CD4-positive, alpha-beta memory T cell (primary cell): ENCODE data around the gene CCDC107. TPM values are rescaled to one million over a fixed set of nuclear protein-coding genes. Genes with fewer than 3 reads are reported as not detected.

Experiments
- CTCF ChIA-PET: fragments of 350-600 bp; sonication (Branson Sonifier 250); formaldehyde crosslinking; loops from one replicate; lab custom pipeline; 2021; ENCODE audit warnings: inconsistent platforms; ENCODE audit not compliant: partially characterized antibody; lab: Charles Lee
- POLR2A ChIA-PET: fragments of 350-600 bp; sonication (Branson Sonifier 250); formaldehyde crosslinking; loops from one replicate; lab custom pipeline; 2021; ENCODE audit not compliant: partially characterized antibody; lab: Charles Lee
- DNase-seq, 5 donors: peaks; one replicate each; pipeline versions ENCODE4 v3.0.0 to v3.0.0-alpha.2; 2020 to 2022; ENCODE audit warnings: mixed read lengths in 1 of 5
- H3K27ac ChIP-seq: one replicate; pipeline ENCODE4 v1.7.0; 2013; ENCODE audit warnings: low read depth, low read length
- H3K27me3 ChIP-seq: 2 replicates; pipeline ENCODE4 v1.7.0; 2013; ENCODE audit warnings: mild to moderate bottlenecking, low read length, moderate library complexity; ENCODE audit not compliant: insufficient read depth
- H3K36me3 ChIP-seq: 2 replicates; pipeline ENCODE4 v1.7.0; 2013; ENCODE audit warnings: mild to moderate bottlenecking, low read length, moderate library complexity; ENCODE audit not compliant: insufficient read depth
- H3K4me1 ChIP-seq: 2 replicates; pipeline ENCODE4 v1.7.0; 2013; ENCODE audit warnings: mild to moderate bottlenecking, low read length, moderate library complexity; ENCODE audit not compliant: insufficient read depth
- H3K4me3 ChIP-seq, 2 donors: one replicate each; pipeline ENCODE4 v1.7.0; 2013; ENCODE audit warnings: low read length in 2 of 2, mild to moderate bottlenecking in 1 of 2
- H3K9me3 ChIP-seq, 2 donors: one replicate each; pipeline ENCODE4 v1.7.0; 2013; ENCODE audit warnings: low read length in 2 of 2, control low read depth in 1 of 2; ENCODE audit not compliant: control insufficient read depth in 1 of 2
- H3K27ac Mint-ChIP-seq, 7 donors: one replicate each; pipeline ENCODE4 v1.8.0; 2020 to 2021; ENCODE audit warnings: mixed read lengths in 7 of 7, mild to moderate bottlenecking in 6 of 7, inconsistent platforms in 3 of 7, moderate library complexity in 3 of 7
- H3K27me3 Mint-ChIP-seq, 2 donors: one replicate each; pipeline ENCODE4 v1.8.0; 2020 to 2021; ENCODE audit warnings: mixed read lengths in 2 of 2
- H3K36me3 Mint-ChIP-seq, 2 donors: one replicate each; pipeline ENCODE4 v1.8.0; 2020 to 2021; ENCODE audit warnings: mixed read lengths in 2 of 2, inconsistent platforms in 1 of 2, mild to moderate bottlenecking in 1 of 2
- H3K4me1 Mint-ChIP-seq, 4 donors: one replicate each; pipeline ENCODE4 v1.8.0; 2020 to 2021; ENCODE audit warnings: mixed read lengths in 4 of 4, mild to moderate bottlenecking in 1 of 4
- H3K4me3 Mint-ChIP-seq, 8 donors: one replicate each; pipeline ENCODE4 v1.8.0; 2020 to 2021; ENCODE audit warnings: mixed read lengths in 8 of 8, mild to moderate bottlenecking in 7 of 8, moderate library complexity in 6 of 8, inconsistent platforms in 3 of 8
- H3K9me3 Mint-ChIP-seq, 8 donors: one replicate each; pipeline ENCODE4 v1.8.0; 2020 to 2021; ENCODE audit warnings: mixed read lengths in 8 of 8, mild to moderate bottlenecking in 5 of 8, inconsistent platforms in 3 of 8, moderate library complexity in 1 of 8
- intact Hi-C: fragments of 100-400 bp; cut with micrococcal nuclease; formaldehyde crosslinking; loops from one replicate; pipeline ENCODE4 v1.15.1; 2023
- polyA plus RNA-seq, 2 donors: library from polyadenylated mRNA; unstranded; fragments of 300-500 nt; fragmentation: Illumina TruSeq; gene quantifications; one replicate each; pipeline ENCODE4 v1.2.3, GENCODE V29; 2021
- total RNA-seq, 2 experiments: library from RNA; stranded (reverse); gene quantifications; one replicate each; pipeline ENCODE4 v1.2.3, GENCODE V29; 2021

CCDC107 gene
- total and polyA plus RNA-seq, 4 experiments from 2014 or later, result 28.4 to 92.5 (median 60.5) TPM

DNA sequence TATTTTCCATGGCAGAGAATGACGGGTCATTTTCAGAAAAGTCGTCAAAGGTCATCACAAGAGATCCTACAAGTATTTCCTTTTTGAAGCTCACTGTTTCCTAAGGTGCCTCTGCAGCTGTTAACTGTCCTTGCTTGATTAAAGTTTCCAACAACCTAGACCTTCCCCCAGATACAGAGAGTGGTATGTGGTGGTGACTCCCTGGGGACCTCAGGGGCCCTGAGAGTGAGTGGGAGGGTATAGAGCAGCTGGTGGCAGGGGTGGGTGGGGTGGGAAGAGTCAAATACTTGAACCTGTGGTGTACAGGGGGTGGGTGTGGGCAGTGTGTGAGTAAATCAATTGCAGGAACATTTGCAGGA is 38.3 kb upstream of the CCDC107 start:
- no peaks in the 10 kb centered on the region for H3K9me3 Mint-ChIP-seq
- H3K27ac Mint-ChIP-seq, result peak overlapping the region; percentile 22 to 95 (median 87)
- H3K4me3 Mint-ChIP-seq, result peak overlapping the region in 6 of 8 donors; percentile 8 to 89 (median 48)
- ChIA-PET CTCF (interaction anchor here (0.6 to 11.1 kb wide), 15 partner anchors 9 to 136 kb away, joined by 3 to 145 read pairs (median 5); partner anchors contain the start of genes CCDC107, CREB3, RMRP and TLN1), POLR2A (interaction anchor here (0.6 to 8.2 kb wide), 10 partner anchors 9 to 119 kb away, joined by 3 to 148 read pairs (median 6); partner anchors contain the start of genes CCDC107, CREB3, RMRP and SIT1)
- no peaks in the 10 kb centered on the region for H3K36me3 Mint-ChIP-seq
- DNase-seq, result no peak
- intact Hi-C loops, result loop anchor here (5.0 kb wide), 1 partner anchor 263 kb away; no protein-coding TSS in a partner anchor
- Histone ChIP-seq H3K27me3 (no peaks in the 10 kb centered on the region), H3K4me1 (peaks cover 36% of the 10 kb centered on the region), H3K27ac (no peak overlapping the region), H3K36me3 (no peaks in the 10 kb centered on the region), H3K9me3 (no peaks in the 10 kb centered on the region), H3K4me3 (no peak overlapping the region)
- H3K27me3 Mint-ChIP-seq, result no peaks in the 10 kb centered on the region
- peaks cover 26 to 52% (median 35%) of the 10 kb centered on the region in 4 donors for H3K4me1 Mint-ChIP-seq

DNA sequence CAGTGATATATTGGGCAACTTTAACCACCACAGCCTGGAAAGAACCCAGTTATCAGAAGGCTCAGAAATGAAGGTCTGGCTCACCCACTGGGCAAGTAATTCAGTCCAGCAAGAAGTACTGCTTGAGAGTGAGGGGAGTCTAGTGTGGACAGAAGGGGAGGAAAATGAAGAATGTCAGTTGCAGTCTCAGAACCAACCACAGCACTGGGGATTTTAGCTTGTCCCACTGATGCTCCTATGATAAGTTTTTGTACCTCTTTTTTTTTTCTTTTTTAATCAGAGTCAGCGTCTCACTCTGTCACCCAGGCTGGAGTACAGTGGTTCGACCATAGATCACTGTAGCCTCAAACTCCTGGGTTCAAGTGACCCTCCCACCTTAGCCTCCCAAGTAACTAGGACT is 30.5 kb upstream of the CCDC107 start:
- H3K4me1 ChIP-seq, result no peaks in the 10 kb centered on the region
- H3K4me3 ChIP-seq, result no peak overlapping the region
- H3K4me3 Mint-ChIP-seq, result no peak overlapping the region
- DNase-seq, result no peak
- H3K9me3 Mint-ChIP-seq, result no peaks in the 10 kb centered on the region
- H3K36me3 Mint-ChIP-seq, result no peaks in the 10 kb centered on the region
- no peaks in the 10 kb centered on the region for H3K27me3 ChIP-seq
- peaks cover 0 to 6% (median 2%) of the 10 kb centered on the region in 4 donors for H3K4me1 Mint-ChIP-seq
- H3K27ac Mint-ChIP-seq, result no peak overlapping the region
- ChIA-PET CTCF (interaction anchor here (1.1 kb wide), 1 partner anchor 17 kb away, joined by 3 read pairs; no protein-coding TSS in a partner anchor), POLR2A (no interaction called here)
- no peak overlapping the region for H3K27ac ChIP-seq
- H3K9me3 ChIP-seq, result no peaks in the 10 kb centered on the region
- H3K27me3 Mint-ChIP-seq, result no peaks in the 10 kb centered on the region
- H3K36me3 ChIP-seq, result no peaks in the 10 kb centered on the region
- intact Hi-C loops, result no loop called here

DNA sequence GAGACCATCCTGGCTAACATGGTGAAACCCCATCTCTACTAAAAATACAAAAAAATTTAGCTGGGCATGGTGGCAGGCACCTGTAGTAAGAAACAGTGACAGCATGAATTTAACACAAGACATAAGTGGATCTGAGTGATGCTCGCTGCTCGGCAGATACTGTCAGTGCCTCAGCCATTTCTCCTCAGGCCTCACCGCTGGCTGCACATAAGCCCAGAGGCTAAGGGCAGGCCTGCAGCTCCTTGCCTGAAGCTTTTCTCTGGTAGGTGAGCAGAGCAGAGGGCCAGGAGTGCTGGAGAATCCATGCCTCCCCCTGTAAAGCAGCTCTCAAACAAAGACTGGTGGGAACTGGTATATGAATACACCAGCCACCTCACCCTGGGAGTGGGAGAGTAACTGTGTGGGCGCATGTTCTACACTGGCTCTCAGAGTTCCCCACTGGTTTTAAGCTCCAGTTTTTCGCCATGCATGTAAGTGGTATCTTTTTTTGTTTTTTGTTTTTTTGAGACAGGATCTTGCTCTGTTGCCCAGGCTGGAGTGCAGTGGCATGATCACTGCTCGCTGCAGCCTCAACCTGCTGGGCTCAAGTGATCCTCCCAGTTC is 29.6 kb upstream of the CCDC107 start:
- Histone ChIP-seq H3K4me3 (no peak overlapping the region), H3K27ac (no peak overlapping the region), H3K9me3 (no peaks in the 10 kb centered on the region), H3K4me1 (no peaks in the 10 kb centered on the region), H3K36me3 (no peaks in the 10 kb centered on the region), H3K27me3 (no peaks in the 10 kb centered on the region)
- intact Hi-C loops, result no loop called here
- peaks cover 0 to 6% (median 2%) of the 10 kb centered on the region in 4 donors for H3K4me1 Mint-ChIP-seq
- no peaks in the 10 kb centered on the region for H3K36me3 Mint-ChIP-seq
- H3K4me3 Mint-ChIP-seq, result no peak overlapping the region
- CTCF ChIA-PET, result interaction anchor here (0.6 to 5.4 kb wide), 8 partner anchors 8 to 109 kb away, joined by 3 to 35 read pairs (median 5); no protein-coding TSS in a partner anchor
- POLR2A ChIA-PET, result interaction anchor here (1.5 kb wide), 1 partner anchor 9 kb away, joined by 8 read pairs; no protein-coding TSS in a partner anchor
- H3K9me3 Mint-ChIP-seq, result no peaks in the 10 kb centered on the region
- no peak overlapping the region for H3K27ac Mint-ChIP-seq
- DNase-seq, result no peak
- H3K27me3 Mint-ChIP-seq, result no peaks in the 10 kb centered on the region

GRCh38 chr9:35629597-35629996 is 28.5 kb upstream of the CCDC107 start:
- H3K9me3 ChIP-seq, result no peaks in the 10 kb centered on the region
- intact Hi-C loops, result no loop called here
- no peak overlapping the region for H3K4me3 ChIP-seq
- H3K27me3 ChIP-seq, result no peaks in the 10 kb centered on the region
- Mint-ChIP-seq H3K4me3 (no peak overlapping the region), H3K36me3 (no peaks in the 10 kb centered on the region), H3K4me1 (peaks cover 1 to 7% (median 4%) of the 10 kb centered on the region in 4 donors), H3K9me3 (no peaks in the 10 kb centered on the region), H3K27ac (no peak overlapping the region), H3K27me3 (no peaks in the 10 kb centered on the region)
- POLR2A ChIA-PET, result interaction anchor here (1.5 kb wide), 1 partner anchor 10 kb away, joined by 8 read pairs; no protein-coding TSS in a partner anchor
- no peaks in the 10 kb centered on the region for H3K36me3 ChIP-seq
- DNase-seq, result no peak
- no peaks in the 10 kb centered on the region for H3K4me1 ChIP-seq
- CTCF ChIA-PET, result interaction anchor here (0.7 to 5.4 kb wide), 5 partner anchors 9 to 108 kb away, joined by 3 to 35 read pairs (median 6); no protein-coding TSS in a partner anchor
- no peak overlapping the region for H3K27ac ChIP-seq

GRCh38 chr9:35635730-35636129 is 22.4 kb upstream of the CCDC107 start:
- H3K4me3 ChIP-seq, result no peak overlapping the region
- no peaks in the 10 kb centered on the region for H3K36me3 ChIP-seq
- H3K27ac Mint-ChIP-seq, result peak overlapping the region in 3 of 7 donors; percentile 43 to 71 (median 59)
- DNase-seq, result no peak
- peaks cover 5 to 6% of the 10 kb centered on the region in 2 donors for H3K36me3 Mint-ChIP-seq
- H3K27me3 Mint-ChIP-seq, result no peaks in the 10 kb centered on the region
- ChIA-PET POLR2A (interaction anchor here (1.3 to 1.9 kb wide), 2 partner anchors 11 to 16 kb away, joined by 5 to 11 read pairs; no protein-coding TSS in a partner anchor), CTCF (interaction anchor here (1.0 to 1.9 kb wide), 2 partner anchors 11 to 25 kb away, joined by 3 to 7 read pairs; no protein-coding TSS in a partner anchor)
- intact Hi-C loops, result no loop called here
- peaks cover 22 to 56% (median 41%) of the 10 kb centered on the region in 4 donors for H3K4me1 Mint-ChIP-seq
- no peak overlapping the region for H3K27ac ChIP-seq
- H3K27me3 ChIP-seq, result no peaks in the 10 kb centered on the region
- H3K4me3 Mint-ChIP-seq, result peak overlapping the region in 1 of 8 donors; percentile 28
- H3K9me3 ChIP-seq, result no peaks in the 10 kb centered on the region
- no peaks in the 10 kb centered on the region for H3K9me3 Mint-ChIP-seq
- peaks cover 32% of the 10 kb centered on the region for H3K4me1 ChIP-seq

GRCh38 chr9:35636135-35636876 is 21.8 kb upstream of the CCDC107 start:
- DNase-seq, result peak in 1 of 5 donors; percentile 33
- intact Hi-C loops, result no loop called here
- Mint-ChIP-seq H3K9me3 (no peaks in the 10 kb centered on the region), H3K27ac (peak overlapping the region in 6 of 7 donors; percentile 6 to 71 (median 38)), H3K4me1 (peaks cover 22 to 56% (median 41%) of the 10 kb centered on the region in 4 donors), H3K4me3 (peak overlapping the region in 3 of 8 donors; percentile 22 to 60 (median 43)), H3K27me3 (no peaks in the 10 kb centered on the region), H3K36me3 (peaks cover 5 to 11% of the 10 kb centered on the region in 2 donors)
- H3K4me3 ChIP-seq, result no peak overlapping the region
- no peaks in the 10 kb centered on the region for H3K9me3 ChIP-seq
- ChIA-PET POLR2A (interaction anchor here (1.9 kb wide), 1 partner anchor 10 kb away, joined by 11 read pairs; no protein-coding TSS in a partner anchor), CTCF (interaction anchor here (1.0 to 1.9 kb wide), 2 partner anchors 10 to 25 kb away, joined by 3 to 7 read pairs; no protein-coding TSS in a partner anchor)
- no peaks in the 10 kb centered on the region for H3K36me3 ChIP-seq
- no peaks in the 10 kb centered on the region for H3K27me3 ChIP-seq
- H3K4me1 ChIP-seq, result peaks cover 32% of the 10 kb centered on the region
- H3K27ac ChIP-seq, result no peak overlapping the region
